ENCODE results near the gene PDGFB.

DNA sequence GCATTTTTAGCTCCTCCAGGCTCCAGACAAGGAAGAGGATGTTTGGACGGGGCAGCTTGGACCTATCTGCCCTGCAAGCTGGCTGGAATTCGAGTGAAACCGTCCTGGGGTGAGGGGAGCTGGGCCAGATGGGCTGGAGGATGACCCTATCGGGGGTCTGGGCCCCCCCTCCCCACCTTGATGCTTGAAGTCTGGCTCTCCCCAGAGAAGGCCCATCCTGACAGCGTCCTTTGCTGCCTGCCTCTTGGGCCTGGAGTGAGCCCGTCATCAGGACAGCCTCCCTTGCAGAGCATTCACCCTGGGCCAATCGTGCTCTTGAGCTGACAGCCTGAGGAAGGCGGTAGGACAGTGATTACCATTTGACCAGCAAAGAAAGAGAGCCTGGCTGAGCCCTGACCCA lies 5.3 kb upstream of the PDGFB start:
- TF ChIP-seq POLR2A (IDR thresholded peaks at IDR 0.05; ENCODE audit: low read depth, low read length) (no peak), BHLHE40 (IDR thresholded peaks at IDR 0.05; ENCODE audit: low read depth, low read length) (no peak), SMC3 (IDR thresholded peaks at IDR 0.05; ENCODE audit: low read depth, low read length) (no peak), MXI1 (IDR thresholded peaks at IDR 0.05; ENCODE audit: borderline replicate concordance, low read depth, low read length) (no peak), RFX5 (IDR thresholded peaks at IDR 0.05; ENCODE audit: low read depth, low read length) (no peak), CEBPB (IDR thresholded peaks at IDR 0.05; ENCODE audit: low read depth, low read length) (no peak), CHD1 (IDR thresholded peaks at IDR 0.05; ENCODE audit: low read depth, low read length) (no peak), RAD21 (IDR thresholded peaks at IDR 0.05; ENCODE audit: low read length) (no peak), MAFK (IDR thresholded peaks at IDR 0.05; ENCODE audit: low read depth, low read length) (no peak)
- TF ChIP-seq, protein P1, sequence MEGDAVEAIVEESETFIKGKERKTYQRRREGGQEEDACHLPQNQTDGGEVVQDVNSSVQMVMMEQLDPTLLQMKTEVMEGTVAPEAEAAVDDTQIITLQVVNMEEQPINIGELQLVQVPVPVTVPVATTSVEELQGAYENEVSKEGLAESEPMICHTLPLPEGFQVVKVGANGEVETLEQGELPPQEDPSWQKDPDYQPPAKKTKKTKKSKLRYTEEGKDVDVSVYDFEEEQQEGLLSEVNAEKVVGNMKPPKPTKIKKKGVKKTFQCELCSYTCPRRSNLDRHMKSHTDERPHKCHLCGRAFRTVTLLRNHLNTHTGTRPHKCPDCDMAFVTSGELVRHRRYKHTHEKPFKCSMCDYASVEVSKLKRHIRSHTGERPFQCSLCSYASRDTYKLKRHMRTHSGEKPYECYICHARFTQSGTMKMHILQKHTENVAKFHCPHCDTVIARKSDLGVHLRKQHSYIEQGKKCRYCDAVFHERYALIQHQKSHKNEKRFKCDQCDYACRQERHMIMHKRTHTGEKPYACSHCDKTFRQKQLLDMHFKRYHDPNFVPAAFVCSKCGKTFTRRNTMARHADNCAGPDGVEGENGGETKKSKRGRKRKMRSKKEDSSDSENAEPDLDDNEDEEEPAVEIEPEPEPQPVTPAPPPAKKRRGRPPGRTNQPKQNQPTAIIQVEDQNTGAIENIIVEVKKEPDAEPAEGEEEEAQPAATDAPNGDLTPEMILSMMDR (conservative IDR thresholded peaks at IDR 0.05; ENCODE audit: low read depth, low read length) = no peak
- TF ChIP-seq, protein P2, sequence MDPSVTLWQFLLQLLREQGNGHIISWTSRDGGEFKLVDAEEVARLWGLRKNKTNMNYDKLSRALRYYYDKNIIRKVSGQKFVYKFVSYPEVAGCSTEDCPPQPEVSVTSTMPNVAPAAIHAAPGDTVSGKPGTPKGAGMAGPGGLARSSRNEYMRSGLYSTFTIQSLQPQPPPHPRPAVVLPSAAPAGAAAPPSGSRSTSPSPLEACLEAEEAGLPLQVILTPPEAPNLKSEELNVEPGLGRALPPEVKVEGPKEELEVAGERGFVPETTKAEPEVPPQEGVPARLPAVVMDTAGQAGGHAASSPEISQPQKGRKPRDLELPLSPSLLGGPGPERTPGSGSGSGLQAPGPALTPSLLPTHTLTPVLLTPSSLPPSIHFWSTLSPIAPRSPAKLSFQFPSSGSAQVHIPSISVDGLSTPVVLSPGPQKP (IDR thresholded peaks at IDR 0.05; ENCODE audit: borderline replicate concordance, low read depth, low read length) = no peak
- TF ChIP-seq, protein P3, sequence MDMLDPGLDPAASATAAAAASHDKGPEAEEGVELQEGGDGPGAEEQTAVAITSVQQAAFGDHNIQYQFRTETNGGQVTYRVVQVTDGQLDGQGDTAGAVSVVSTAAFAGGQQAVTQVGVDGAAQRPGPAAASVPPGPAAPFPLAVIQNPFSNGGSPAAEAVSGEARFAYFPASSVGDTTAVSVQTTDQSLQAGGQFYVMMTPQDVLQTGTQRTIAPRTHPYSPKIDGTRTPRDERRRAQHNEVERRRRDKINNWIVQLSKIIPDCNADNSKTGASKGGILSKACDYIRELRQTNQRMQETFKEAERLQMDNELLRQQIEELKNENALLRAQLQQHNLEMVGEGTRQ (IDR thresholded peaks at IDR 0.05; ENCODE audit: low read depth, low read length) = no peak

Measured in IMR-90 (cell line).